ENCODE data around the gene COMMD1. TPM values are rescaled to one million over a fixed set of nuclear protein-coding genes. Genes with fewer than 3 reads are reported as not detected.

COMMD1 gene
- total RNA-seq, 1 donor from 2014 or later: 33.0 TPM

- TF ChIP-seq CTCF (IDR thresholded peaks at IDR 0.05; ENCODE audit: unreplicated experiment): no peak
These were observed 139.6 kb downstream of the COMMD1 start for GRCh38 chr2:62045017-62045543.

GRCh38 chr2:62046141-62046540 lies 140.7 kb downstream of the COMMD1 start:
- DNase-seq (ENCODE audit: low spot score, unreplicated experiment): no peak
- Mint-ChIP-seq H3K36me3 (ENCODE audit: insufficient read depth) (peaks cover 6% of the 10 kb centered on the region), H3K4me1 (ENCODE audit: low read depth) (no peaks in the 10 kb centered on the region), H3K27ac (no peak overlapping the region), H3K4me3 (ENCODE audit: low read depth) (no peak overlapping the region), H3K9me3 (ENCODE audit: low read depth) (peaks cover 7% of the 10 kb centered on the region), H3K27me3 (no peaks in the 10 kb centered on the region)
- TF ChIP-seq CTCF (IDR thresholded peaks at IDR 0.05; ENCODE audit: unreplicated experiment): no peak

More at GRCh38 chr2:62045017-62045543, 139.6 kb downstream of the COMMD1 start:
- Mint-ChIP-seq H3K27ac (no peak overlapping the region), H3K4me3 (ENCODE audit: low read depth) (no peak overlapping the region), H3K36me3 (ENCODE audit: insufficient read depth) (peaks cover 6% of the 10 kb centered on the region), H3K27me3 (no peaks in the 10 kb centered on the region), H3K4me1 (ENCODE audit: low read depth) (no peaks in the 10 kb centered on the region), H3K9me3 (ENCODE audit: low read depth) (peaks cover 7% of the 10 kb centered on the region)
- no peak for DNase-seq (ENCODE audit: low spot score, unreplicated experiment)

DNA sequence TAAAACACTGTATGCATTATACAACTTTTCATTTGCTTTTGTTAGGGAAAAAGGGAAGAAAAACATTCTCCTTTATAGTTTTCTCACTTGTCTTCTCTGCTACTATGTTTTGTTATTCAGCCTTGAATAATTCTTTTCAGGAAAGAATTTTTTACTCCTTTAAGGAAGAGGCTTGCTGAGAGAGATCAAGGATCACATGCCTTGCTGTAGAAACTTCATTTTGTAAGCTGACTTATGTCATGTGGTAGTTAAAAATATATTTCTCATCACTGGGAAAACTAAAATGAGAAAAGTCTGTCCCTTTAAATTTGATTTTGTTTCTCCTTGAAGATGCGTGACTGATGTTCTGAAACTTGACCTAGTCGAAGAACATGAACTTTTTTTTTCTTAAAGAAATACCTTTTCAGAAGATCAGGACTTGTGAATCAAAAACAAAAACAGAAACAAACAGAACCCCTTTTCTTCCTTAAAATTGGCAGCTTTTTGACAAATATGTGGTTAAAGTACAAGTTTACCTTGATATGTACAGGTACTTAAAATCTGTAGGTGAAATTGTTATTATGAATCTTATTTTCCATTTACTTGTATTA lies 145.1 kb downstream of the COMMD1 start:
- H3K4me1 Mint-ChIP-seq (ENCODE audit: low read depth): no peaks in the 10 kb centered on the region
- no peak for TF ChIP-seq CTCF (IDR thresholded peaks at IDR 0.05; ENCODE audit: unreplicated experiment)
- no peak overlapping the region for H3K27ac Mint-ChIP-seq
- H3K9me3 Mint-ChIP-seq (ENCODE audit: low read depth): no peaks in the 10 kb centered on the region
- H3K36me3 Mint-ChIP-seq (ENCODE audit: insufficient read depth): no peaks in the 10 kb centered on the region
- no peaks in the 10 kb centered on the region for H3K27me3 Mint-ChIP-seq
- H3K4me3 Mint-ChIP-seq (ENCODE audit: low read depth): no peak overlapping the region
- DNase-seq (ENCODE audit: low spot score, unreplicated experiment): no peak

- Mint-ChIP-seq H3K36me3 (ENCODE audit: insufficient read depth) (no peaks in the 10 kb centered on the region), H3K9me3 (ENCODE audit: low read depth) (no peaks in the 10 kb centered on the region), H3K4me3 (ENCODE audit: low read depth) (no peak overlapping the region), H3K27me3 (no peaks in the 10 kb centered on the region), H3K4me1 (ENCODE audit: low read depth) (no peaks in the 10 kb centered on the region), H3K27ac (no peak overlapping the region)
- TF ChIP-seq CTCF (IDR thresholded peaks at IDR 0.05; ENCODE audit: unreplicated experiment): no peak
- no peak for DNase-seq (ENCODE audit: low spot score, unreplicated experiment)
These were observed 148.7 kb downstream of the COMMD1 start for GRCh38 chr2:62054029-62054791.

DNA sequence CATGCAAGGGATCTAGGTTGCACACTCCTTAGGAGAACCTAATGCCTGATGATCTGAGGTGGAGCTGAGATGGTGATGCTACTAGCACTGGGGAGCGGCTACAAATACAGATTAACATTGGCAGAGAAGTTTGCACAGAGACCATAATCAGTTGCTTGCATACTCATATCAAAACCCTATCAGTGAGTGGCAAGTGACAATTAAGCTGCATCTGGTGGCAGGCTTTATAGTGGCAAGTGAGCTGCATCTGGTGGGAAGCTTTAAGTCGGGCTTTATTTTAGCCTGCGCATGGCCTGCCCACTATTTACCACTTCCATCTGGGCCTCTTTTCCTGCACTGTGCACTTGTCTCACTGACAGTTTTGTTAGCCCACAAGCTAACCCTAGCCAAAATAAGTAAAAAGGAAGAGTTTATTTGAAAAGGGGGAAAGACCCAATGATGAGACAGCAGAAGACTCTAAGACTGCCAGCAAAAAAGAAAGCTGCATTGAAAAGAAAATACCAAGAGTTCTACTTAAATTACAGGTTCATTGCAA lies 149.5 kb downstream of the COMMD1 start:
- no peak for TF ChIP-seq CTCF (IDR thresholded peaks at IDR 0.05; ENCODE audit: unreplicated experiment)
- H3K9me3 Mint-ChIP-seq (ENCODE audit: low read depth): no peaks in the 10 kb centered on the region

More for the DNA sequence above, 149.5 kb downstream of the COMMD1 start:
- Mint-ChIP-seq H3K36me3 (ENCODE audit: insufficient read depth) (no peaks in the 10 kb centered on the region), H3K27me3 (no peaks in the 10 kb centered on the region), H3K4me3 (ENCODE audit: low read depth) (no peak overlapping the region), H3K4me1 (ENCODE audit: low read depth) (no peaks in the 10 kb centered on the region), H3K27ac (no peak overlapping the region)
- DNase-seq (ENCODE audit: low spot score, unreplicated experiment): no peak
